ENCODE measurements around the gene KCTD5. TPM values are rescaled to one million over a fixed set of nuclear protein-coding genes. Genes with fewer than 3 reads are reported as not detected.
"Not testable (repeated sequence)": the region's sequence is repeated elsewhere in the genome, so short reads cannot be mapped to it uniquely, and the experiment has no call there.

KCTD5 gene
- total RNA-seq, 2 experiments from 2014 or later = 24.0 to 26.2 TPM

DNA sequence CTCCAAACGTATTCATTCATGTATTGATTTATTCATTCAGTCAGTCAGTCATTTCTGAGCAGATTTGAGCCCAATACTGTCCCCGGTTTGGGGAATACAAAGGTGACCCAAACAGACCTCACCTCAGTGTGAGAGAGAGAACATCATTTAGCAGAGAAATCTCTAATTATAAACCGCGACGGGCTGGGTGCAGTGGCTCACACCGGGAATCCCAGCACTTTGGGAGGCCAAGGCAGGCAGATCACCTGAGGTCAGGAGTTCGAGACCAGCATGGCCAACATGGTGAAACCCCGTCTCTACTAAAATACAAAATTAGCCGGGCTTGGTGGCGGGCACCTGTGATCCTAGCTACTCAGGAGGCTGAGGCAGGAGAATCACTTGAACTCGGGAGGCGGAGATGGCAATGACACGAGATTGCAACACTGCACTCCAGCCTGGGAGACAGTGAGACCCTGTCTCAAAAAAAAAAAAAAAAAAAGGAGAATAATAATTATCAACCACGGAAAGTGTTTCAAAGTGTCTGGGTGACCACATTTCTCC, 39.4 kb downstream of the KCTD5 start:
- CTCF ChIA-PET = not testable (repeated sequence)

DNA sequence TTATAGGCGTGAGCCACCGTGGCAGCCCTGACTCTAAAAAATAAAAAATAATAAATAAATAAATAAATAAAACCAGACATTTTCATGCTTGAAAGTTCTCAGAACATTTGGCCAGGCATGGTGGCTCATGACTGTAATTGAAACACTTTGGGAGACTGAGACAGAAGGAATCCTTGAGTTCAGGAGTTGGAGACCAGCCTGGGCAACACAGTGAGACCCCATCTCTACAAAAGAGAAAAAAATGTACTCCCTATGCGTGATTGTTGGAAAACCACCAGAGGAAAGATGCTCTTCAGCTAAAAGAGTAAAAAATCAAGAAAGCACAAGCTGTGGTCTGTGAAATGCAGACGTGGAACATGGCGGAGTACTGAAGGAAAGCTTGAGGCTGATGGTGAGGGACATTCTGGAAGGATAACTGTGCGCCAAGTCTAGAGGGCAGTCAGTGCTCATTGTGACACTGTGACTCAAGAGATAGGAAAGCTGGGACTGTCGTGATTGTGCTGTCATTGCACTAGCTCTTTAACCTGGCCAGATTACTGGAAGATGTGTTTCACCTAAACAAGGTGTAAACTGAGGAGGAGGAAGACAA, 41.9 kb downstream of the KCTD5 start:
- POLR2A ChIA-PET = interaction anchor here (0.7 kb wide), 1 partner anchor 1657 kb away, joined by 3 read pairs; no protein-coding TSS in a partner anchor
- CTCF ChIA-PET = interaction anchor here (0.7 kb wide), 1 partner anchor 169 kb away, joined by 3 read pairs; no protein-coding TSS in a partner anchor
- Mint-ChIP-seq H3K36me3 (ENCODE audit: low read depth) (no peaks in the 10 kb centered on the region), H3K4me3 (no peak overlapping the region), H3K27ac (no peak overlapping the region), H3K27me3 (peaks cover 9% of the 10 kb centered on the region), H3K4me1 (peaks cover 2% of the 10 kb centered on the region), H3K9me3 (ENCODE audit: low read depth) (no peaks in the 10 kb centered on the region)
- ATAC-seq (no peak), DNase-seq (no peak)
- intact Hi-C loops (cut with DNase I, micrococcal nuclease) = no loop called here

More for the DNA sequence above, 39.4 kb downstream of the KCTD5 start:
- POLR2A ChIA-PET; DNase-seq; H3K36me3 Mint-ChIP-seq (ENCODE audit: low read depth); H3K27me3 Mint-ChIP-seq; H3K4me1 Mint-ChIP-seq; H3K9me3 Mint-ChIP-seq (ENCODE audit: low read depth): not testable (repeated sequence)
- ATAC-seq = peak; percentile 3
- intact Hi-C loops (cut with DNase I, micrococcal nuclease) = loop anchor here (1.0 kb wide), 12 partner anchors 31 to 566 kb away; partner anchors contain the start of genes KCTD5 (in 2 of the 2), ATP6V0C (in 1 of the 2), ELOB (in 1 of the 2) and FLYWCH2 (in 1 of the 2)
- Mint-ChIP-seq H3K4me3 (peak overlapping the region; percentile 45), H3K27ac (peak overlapping the region; percentile 37)

DNA sequence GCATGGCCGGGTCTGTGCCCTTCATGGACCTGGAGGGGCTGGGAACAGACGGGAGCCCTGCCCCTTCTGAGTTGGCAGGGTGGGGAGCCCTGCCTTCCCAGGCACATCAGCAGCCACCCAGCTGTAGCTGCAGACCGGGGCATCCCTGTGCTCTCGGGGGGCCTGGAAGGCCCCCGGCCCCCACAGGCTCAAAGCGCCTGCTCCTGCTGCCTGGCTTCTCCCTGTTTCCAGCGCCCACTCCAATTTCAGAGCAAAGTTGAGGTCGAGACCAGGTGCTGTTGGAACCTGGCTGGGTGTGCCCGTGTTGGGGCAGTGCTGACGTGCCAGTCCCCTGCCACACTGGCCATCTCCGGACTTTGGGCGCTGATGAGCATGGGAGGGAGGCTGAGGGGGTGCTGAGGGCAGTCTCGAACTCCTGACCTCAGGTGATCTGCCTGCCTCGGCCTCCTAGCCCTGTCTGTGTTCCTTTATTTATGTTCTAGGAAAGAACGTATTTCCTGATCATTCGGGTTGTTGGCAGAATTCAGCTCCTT, 42.6 kb downstream of the KCTD5 start:
- intact Hi-C loops (cut with DNase I, micrococcal nuclease) = no loop called here
- no peak overlapping the region for H3K27ac Mint-ChIP-seq
- ATAC-seq = no peak
- H3K36me3 Mint-ChIP-seq (ENCODE audit: low read depth) = no peaks in the 10 kb centered on the region
- no peaks in the 10 kb centered on the region for H3K9me3 Mint-ChIP-seq (ENCODE audit: low read depth)
- DNase-seq = no peak
- no peak overlapping the region for H3K4me3 Mint-ChIP-seq
- peaks cover 9% of the 10 kb centered on the region for H3K27me3 Mint-ChIP-seq
- H3K4me1 Mint-ChIP-seq = peaks cover 2% of the 10 kb centered on the region
- POLR2A ChIA-PET = no interaction called here
- CTCF ChIA-PET = interaction anchor here (0.7 kb wide), 1 partner anchor 169 kb away, joined by 3 read pairs; no protein-coding TSS in a partner anchor

DNA sequence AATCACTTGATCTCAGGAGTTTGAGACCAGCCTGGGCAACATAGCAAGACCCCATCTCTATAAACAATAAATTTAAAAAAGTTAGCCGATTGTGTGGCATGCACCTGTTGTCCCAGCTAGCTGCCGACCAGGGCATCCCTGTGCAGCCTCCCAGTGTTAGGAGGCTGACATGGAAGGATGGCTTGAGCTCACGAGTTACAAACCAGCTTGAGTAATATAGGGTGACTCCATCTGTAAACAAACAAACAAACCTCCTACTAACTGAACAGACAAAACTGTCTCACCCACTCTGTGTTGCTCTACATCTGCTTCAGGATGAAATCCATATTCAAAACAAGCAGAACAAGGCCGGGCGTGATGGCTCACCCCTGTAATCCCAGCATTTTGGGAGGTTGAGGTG, 44.6 kb downstream of the KCTD5 start:
- Mint-ChIP-seq H3K4me1 (peaks cover 2% of the 10 kb centered on the region), H3K36me3 (ENCODE audit: low read depth) (no peaks in the 10 kb centered on the region), H3K9me3 (ENCODE audit: low read depth) (no peaks in the 10 kb centered on the region), H3K27ac (no peak overlapping the region), H3K27me3 (peaks cover 9% of the 10 kb centered on the region), H3K4me3 (no peak overlapping the region)
- intact Hi-C loops (cut with DNase I, micrococcal nuclease) = no loop called here
- CTCF ChIA-PET = no interaction called here
- ATAC-seq = no peak
- DNase-seq = no peak
- POLR2A ChIA-PET = no interaction called here

DNA sequence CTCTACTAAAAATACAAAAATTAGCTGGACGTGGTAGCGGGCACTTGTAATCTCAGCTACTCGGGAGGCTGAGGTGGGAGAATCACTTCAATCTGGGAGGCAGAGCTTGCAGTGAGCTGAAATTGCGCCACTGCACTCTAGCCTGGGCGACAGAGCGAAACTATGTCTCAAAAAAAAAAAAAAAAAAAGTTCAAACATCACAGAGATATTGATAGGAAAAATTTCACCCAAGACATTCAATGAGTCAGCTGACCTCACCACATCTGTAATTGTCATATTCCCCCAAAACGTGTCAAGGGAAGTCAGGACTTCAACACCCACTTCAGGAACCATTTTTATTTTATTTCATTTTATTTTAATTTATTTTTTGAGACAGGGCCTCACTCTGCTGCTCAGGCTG, 45.7 kb downstream of the KCTD5 start:
- ChIA-PET CTCF (no interaction called here), POLR2A (no interaction called here)
- DNase-seq (no peak), ATAC-seq (peak; percentile 49)
- Mint-ChIP-seq H3K27me3 (peaks cover 9% of the 10 kb centered on the region), H3K4me3 (no peak overlapping the region), H3K27ac (no peak overlapping the region), H3K4me1 (peaks cover 2% of the 10 kb centered on the region), H3K36me3 (ENCODE audit: low read depth) (no peaks in the 10 kb centered on the region), H3K9me3 (ENCODE audit: low read depth) (no peaks in the 10 kb centered on the region)
- intact Hi-C loops (cut with DNase I, micrococcal nuclease) = no loop called here

DNA sequence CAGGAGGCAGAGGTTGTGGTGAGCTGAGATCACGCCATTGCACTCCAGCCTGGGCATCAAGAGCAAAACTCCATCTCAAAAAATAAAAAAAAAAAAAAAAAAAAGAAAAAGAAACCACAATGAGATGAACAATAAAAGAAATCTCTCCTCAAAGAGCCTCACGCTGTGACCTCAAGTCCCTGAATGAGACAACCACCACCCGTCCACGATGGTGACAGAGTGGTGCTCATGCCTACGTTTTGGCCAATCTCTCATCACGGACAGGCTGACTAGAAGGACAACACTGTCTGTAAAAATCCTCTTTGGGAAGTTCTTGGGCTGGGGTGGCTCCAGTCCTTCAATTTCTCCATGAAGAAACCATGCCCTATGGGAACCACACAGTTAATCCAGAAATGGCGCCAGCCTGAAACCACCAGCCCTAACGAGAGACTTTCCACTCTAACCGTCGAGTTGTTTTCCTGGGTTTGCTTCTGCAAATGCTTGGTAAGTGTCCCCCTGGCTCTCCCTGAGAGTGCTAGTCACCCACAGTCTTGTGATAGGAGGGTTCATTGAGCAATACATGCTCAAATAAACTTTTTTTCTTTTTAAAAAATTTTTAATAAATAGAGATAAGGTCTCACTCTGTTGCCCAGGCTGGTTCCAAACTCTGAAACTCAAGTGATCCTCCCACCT, 52.7 kb downstream of the KCTD5 start:
- H3K9me3 Mint-ChIP-seq (ENCODE audit: low read depth) = no peaks in the 10 kb centered on the region
- POLR2A ChIA-PET = no interaction called here

DNA sequence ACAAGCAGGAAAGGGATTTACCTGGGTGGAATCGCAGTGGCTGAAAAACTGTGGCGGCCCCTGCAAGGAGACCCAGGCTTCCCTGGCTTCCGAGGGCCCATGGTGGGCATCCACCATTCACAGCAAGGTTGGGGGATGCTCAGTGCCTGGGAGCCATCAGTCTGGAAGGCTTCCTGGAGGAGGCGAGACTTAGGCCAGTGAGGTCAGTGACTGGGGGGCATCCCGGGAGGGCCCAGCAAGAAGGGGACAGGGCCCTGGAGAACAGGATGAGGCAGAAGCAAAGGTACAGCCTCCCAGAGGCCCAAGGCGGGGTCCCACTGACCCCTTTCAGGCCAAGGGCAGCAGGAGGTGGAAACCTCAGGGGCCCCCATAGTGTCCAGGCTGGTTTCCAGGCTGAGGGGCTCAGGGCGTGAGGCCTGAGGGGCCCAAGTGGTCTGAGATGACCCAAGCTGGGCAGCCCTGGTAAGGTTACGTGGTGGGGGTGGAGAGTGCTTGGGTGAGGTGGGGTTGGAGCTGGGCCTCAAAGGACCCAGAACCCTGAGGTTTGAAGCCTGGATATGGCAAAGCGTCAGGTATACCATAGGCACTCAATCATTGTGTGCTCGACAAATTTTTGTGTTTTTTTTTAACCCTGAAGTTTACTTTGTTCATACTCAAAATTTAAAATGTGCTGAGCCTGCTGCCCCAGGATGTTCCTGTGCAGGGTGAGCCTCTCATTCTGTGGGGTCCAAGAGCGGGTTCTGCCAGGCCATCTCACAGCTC, 54.3 kb downstream of the KCTD5 start:
- ChIA-PET CTCF (no interaction called here), POLR2A (interaction anchor here (0.6 to 0.7 kb wide), 2 partner anchors 12 to 674 kb away, joined by 3 read pairs; no protein-coding TSS in a partner anchor)
- H3K9me3 Mint-ChIP-seq (ENCODE audit: low read depth) = no peaks in the 10 kb centered on the region
- DNase-seq = no peak
- intact Hi-C loops (cut with DNase I, micrococcal nuclease) = no loop called here
- H3K4me3 Mint-ChIP-seq = no peak overlapping the region
- no peaks in the 10 kb centered on the region for H3K36me3 Mint-ChIP-seq (ENCODE audit: low read depth)
- no peak for ATAC-seq
- no peak overlapping the region for H3K27ac Mint-ChIP-seq
- peaks cover 1% of the 10 kb centered on the region for H3K27me3 Mint-ChIP-seq
- no peaks in the 10 kb centered on the region for H3K4me1 Mint-ChIP-seq

More for the DNA sequence above, 52.7 kb downstream of the KCTD5 start:
- intact Hi-C loops (cut with DNase I, micrococcal nuclease) = no loop called here
- peaks cover 1% of the 10 kb centered on the region for H3K27me3 Mint-ChIP-seq
- ATAC-seq = no peak
- no peak for DNase-seq
- no peaks in the 10 kb centered on the region for H3K4me1 Mint-ChIP-seq
- no peak overlapping the region for H3K4me3 Mint-ChIP-seq
- H3K27ac Mint-ChIP-seq = no peak overlapping the region
- CTCF ChIA-PET = interaction anchor here (0.6 to 0.7 kb wide), 2 partner anchors 11 to 44 kb away, joined by 3 to 4 read pairs; no protein-coding TSS in a partner anchor
- no peaks in the 10 kb centered on the region for H3K36me3 Mint-ChIP-seq (ENCODE audit: low read depth)

DNA sequence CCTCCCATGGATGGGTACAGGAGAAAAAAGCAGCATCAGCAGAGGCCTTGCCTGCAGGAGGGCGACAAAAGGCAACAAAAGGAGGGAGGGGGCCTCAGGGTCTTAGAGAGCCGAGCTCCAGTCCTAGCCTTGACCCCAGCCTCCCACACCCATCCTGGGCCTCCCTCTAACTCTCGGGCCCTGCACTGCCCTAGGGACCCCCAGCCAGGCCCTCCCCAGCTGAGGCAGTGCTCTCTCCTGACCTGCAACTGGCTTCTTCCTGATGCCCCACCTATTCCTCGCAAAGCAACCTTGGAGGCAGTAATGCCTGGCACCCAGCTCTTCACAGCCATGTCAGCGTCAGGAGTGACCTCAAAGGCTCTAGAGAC, 54.9 kb downstream of the KCTD5 start:
- H3K27ac Mint-ChIP-seq = no peak overlapping the region
- H3K9me3 Mint-ChIP-seq (ENCODE audit: low read depth) = no peaks in the 10 kb centered on the region
- no peaks in the 10 kb centered on the region for H3K36me3 Mint-ChIP-seq (ENCODE audit: low read depth)
- H3K27me3 Mint-ChIP-seq = peaks cover 1% of the 10 kb centered on the region
- ChIA-PET CTCF (no interaction called here), POLR2A (interaction anchor here (0.6 to 1.4 kb wide), 3 partner anchors 20 to 675 kb away, joined by 3 to 5 read pairs (median 4); no protein-coding TSS in a partner anchor)
- intact Hi-C loops (cut with DNase I, micrococcal nuclease) = no loop called here
- ATAC-seq (no peak), DNase-seq (no peak)
- no peak overlapping the region for H3K4me3 Mint-ChIP-seq
- H3K4me1 Mint-ChIP-seq = no peaks in the 10 kb centered on the region

DNA sequence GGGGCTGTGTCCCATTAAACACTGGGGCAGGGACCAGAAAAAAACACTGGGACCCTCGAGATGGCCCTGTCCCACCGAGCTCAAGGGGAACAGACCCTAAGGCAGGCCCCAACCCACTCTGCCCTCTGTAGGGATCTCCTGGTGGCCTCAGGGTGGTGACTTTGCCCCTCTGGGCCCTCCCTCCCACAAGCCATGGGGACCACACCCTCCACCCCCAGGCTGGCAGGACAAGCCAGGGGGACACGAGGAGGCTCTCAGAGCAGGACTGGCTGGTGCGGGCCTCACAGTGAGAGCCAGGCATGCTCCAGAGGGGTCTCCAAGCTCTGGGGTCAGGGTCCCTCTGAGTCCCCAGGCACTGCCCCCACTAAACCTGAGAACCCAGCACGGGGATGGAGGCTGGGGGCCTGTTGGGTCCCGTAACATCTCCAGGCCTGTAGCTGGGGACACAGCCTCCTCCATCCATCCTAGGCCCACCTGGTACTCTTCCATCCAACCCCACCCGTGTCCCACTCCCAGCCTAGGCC, 55.6 kb downstream of the KCTD5 start:
- peaks cover 1% of the 10 kb centered on the region for H3K27me3 Mint-ChIP-seq
- H3K4me1 Mint-ChIP-seq = no peaks in the 10 kb centered on the region
- H3K36me3 Mint-ChIP-seq (ENCODE audit: low read depth) = no peaks in the 10 kb centered on the region
- ATAC-seq (no peak), DNase-seq (no peak)
- POLR2A ChIA-PET = interaction anchor here (0.6 to 1.4 kb wide), 2 partner anchors 21 to 34 kb away, joined by 4 to 5 read pairs; no protein-coding TSS in a partner anchor
- no peak overlapping the region for H3K27ac Mint-ChIP-seq
- CTCF ChIA-PET = no interaction called here
- H3K4me3 Mint-ChIP-seq = no peak overlapping the region
- H3K9me3 Mint-ChIP-seq (ENCODE audit: low read depth) = no peaks in the 10 kb centered on the region
- intact Hi-C loops (cut with DNase I, micrococcal nuclease) = no loop called here

DNA sequence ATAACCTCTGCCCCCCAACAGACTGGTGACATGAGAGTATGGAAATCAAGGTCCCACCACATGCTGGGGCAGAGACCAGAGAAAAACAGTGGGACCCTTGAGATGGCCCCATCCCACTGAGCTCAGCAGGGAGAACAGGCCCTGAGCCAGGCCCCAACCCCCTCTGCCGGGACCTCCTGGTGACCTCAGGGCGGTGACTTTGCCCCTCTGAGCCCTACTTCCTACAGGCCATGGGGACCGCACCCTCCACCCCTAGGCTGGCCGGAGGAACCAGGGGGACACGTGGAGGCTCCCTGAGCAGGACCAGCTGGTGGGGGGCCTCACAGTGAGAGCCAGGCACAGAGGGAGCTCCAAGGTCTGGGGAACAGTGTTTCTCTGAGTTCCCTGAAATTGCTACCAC, 56.3 kb downstream of the KCTD5 start:
- CTCF ChIA-PET = no interaction called here
- no peaks in the 10 kb centered on the region for H3K4me1 Mint-ChIP-seq
- ATAC-seq (no peak), DNase-seq (no peak)
- H3K36me3 Mint-ChIP-seq (ENCODE audit: low read depth) = no peaks in the 10 kb centered on the region
- POLR2A ChIA-PET = interaction anchor here (1.4 kb wide), 1 partner anchor 22 kb away, joined by 5 read pairs; no protein-coding TSS in a partner anchor
- peaks cover 1% of the 10 kb centered on the region for H3K27me3 Mint-ChIP-seq
- H3K27ac Mint-ChIP-seq = no peak overlapping the region
- no peak overlapping the region for H3K4me3 Mint-ChIP-seq
- no peaks in the 10 kb centered on the region for H3K9me3 Mint-ChIP-seq (ENCODE audit: low read depth)
- intact Hi-C loops (cut with DNase I, micrococcal nuclease) = no loop called here

Data from activated CD4-positive, alpha-beta T cell treated with anti-CD3 and anti-CD28 coated beads for 36 hours (primary cell).